ENCODE data around the gene DDTL. TPM values are rescaled to one million over a fixed set of nuclear protein-coding genes. Genes with fewer than 3 reads are reported as not detected.

The DDTL gene
- total RNA-seq, 1 experiment from 2014 or later = 4.2 TPM

DNA sequence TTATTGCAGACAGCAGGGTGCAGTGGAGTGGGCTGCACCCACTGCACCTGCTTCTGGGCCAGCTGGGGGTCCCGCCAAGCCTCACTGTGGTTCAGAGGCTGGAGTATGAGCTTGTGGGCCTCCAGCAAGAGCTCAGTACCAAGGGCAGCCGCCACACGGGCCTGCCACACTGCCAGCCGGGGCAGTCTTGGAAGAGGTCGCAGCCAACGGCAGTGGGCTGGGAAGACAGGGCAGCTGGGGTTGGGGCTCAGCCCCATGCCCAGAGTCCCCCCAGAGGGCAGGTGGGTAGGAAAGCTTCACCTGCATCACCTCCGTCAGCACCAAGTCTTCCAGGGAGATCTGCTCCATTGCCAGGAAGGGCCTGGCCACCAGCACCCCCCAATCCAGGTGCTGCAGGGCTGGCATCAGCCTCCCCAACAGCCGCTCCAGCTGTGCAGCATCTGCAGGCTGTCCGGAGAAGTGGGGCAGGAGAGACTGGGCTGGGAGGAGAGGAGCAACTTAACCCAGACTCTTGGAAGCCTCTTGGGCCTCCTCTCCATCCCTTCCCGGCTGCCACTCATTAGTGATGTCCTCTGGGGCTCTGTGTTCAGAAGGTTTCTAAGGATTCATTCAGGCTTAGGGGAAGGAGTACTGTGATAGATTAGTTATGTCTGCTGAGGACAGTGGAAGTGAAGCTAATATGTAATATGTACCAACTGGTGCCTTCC is 39.7 kb downstream of the DDTL start:
- peak; percentile 51 for DNase-seq
- H3K4me3 ChIP-seq (ENCODE audit: insufficient read depth, low read depth, low read length) = no peak overlapping the region
- no peaks in the 10 kb centered on the region for H3K36me3 ChIP-seq (replicated peaks; ENCODE audit: control insufficient read depth, insufficient read depth, low read length)
- no peaks in the 10 kb centered on the region; the same call in 1 of the 2 replicates for H3K27me3 ChIP-seq (ENCODE audit: control insufficient read depth, insufficient read depth, low read length)

DNA sequence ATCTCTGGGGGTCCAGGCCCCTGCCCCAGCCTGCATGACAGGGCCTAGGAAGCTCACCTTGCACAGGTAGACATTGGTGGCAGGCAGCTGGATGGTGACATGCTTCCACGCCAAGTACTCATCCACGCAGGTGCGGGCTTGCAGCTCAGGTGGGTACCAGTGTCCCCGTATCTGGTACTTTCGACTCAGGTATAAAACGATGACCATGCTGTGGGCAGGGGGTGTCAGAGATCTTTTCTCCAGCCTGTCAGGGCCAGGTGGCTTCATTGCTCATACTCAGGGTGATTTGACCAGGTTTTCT is 40.2 kb downstream of the DDTL start:
- DNase-seq = peak; percentile 28
- no peaks in the 10 kb centered on the region; the same call in 1 of the 2 replicates for H3K27me3 ChIP-seq (ENCODE audit: control insufficient read depth, insufficient read depth, low read length)
- H3K4me3 ChIP-seq (ENCODE audit: insufficient read depth, low read depth, low read length) = no peak overlapping the region
- no peaks in the 10 kb centered on the region for H3K36me3 ChIP-seq (replicated peaks; ENCODE audit: control insufficient read depth, insufficient read depth, low read length)

DNA sequence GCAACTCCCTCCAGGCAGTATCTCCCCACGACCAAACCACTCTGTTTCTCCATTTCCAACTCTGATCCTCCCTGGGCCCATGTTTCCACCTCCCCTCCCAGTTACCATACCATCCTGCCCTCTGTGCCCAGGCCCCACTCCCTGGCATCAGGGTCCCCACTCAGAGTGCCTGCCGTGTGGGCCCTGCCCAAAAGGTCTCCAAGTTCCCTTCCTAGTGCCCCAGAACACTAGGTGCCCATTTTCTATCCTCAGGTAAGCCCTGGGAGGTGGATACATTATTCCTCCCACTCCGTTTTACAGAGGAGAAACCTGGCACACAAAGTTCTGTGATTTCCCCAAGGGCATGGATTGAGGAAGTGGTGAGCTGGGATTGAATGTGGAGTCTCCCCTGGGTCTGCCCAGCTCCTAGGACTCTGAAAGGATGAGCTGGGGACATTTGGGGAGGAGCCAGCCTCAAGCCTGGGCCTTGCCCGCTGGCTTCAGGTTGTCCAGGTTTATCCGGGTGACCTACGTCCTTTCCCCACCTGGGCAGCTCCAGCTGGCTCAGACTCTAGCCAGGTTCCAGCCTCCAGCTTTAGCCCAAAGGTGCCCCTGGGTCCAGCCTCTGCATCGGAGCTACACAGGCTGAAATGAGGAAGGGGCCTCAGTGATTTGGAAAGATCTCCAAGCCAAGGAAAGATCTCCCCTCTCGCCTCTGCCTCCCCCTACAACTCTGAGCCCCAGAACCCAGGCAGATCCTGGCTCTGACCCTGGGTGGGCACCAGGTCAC is 40.7 kb downstream of the DDTL start:
- no peak for DNase-seq
- H3K36me3 ChIP-seq (replicated peaks; ENCODE audit: control insufficient read depth, insufficient read depth, low read length) = no peaks in the 10 kb centered on the region

DNA sequence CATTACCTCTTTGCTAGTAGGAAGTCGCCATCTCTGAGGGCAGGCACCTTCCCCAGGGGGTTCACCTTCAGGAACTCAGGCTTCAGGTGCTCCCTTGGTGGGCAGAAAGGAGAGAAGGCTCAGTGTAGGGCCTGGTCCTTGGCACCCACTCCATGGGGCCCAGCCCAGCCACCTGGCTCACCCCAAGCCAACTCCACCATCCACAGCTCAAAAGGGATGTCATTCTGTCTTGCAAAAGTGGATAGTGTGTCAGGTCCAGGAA is 41.3 kb downstream of the DDTL start:
- Histone ChIP-seq H3K36me3 (replicated peaks; ENCODE audit: control insufficient read depth, insufficient read depth, low read length) (no peaks in the 10 kb centered on the region), H3K4me3 (ENCODE audit: insufficient read depth, low read depth, low read length) (no peak overlapping the region), H3K27me3 (ENCODE audit: control insufficient read depth, insufficient read depth, low read length) (no peaks in the 10 kb centered on the region; the same call in 1 of the 2 replicates)
- DNase-seq = peak; percentile 20

More for the DNA sequence above, 40.7 kb downstream of the DDTL start:
- no peaks in the 10 kb centered on the region; the same call in 1 of the 2 replicates for H3K27me3 ChIP-seq (ENCODE audit: control insufficient read depth, insufficient read depth, low read length)
- no peak overlapping the region for H3K4me3 ChIP-seq (ENCODE audit: insufficient read depth, low read depth, low read length)

DNA sequence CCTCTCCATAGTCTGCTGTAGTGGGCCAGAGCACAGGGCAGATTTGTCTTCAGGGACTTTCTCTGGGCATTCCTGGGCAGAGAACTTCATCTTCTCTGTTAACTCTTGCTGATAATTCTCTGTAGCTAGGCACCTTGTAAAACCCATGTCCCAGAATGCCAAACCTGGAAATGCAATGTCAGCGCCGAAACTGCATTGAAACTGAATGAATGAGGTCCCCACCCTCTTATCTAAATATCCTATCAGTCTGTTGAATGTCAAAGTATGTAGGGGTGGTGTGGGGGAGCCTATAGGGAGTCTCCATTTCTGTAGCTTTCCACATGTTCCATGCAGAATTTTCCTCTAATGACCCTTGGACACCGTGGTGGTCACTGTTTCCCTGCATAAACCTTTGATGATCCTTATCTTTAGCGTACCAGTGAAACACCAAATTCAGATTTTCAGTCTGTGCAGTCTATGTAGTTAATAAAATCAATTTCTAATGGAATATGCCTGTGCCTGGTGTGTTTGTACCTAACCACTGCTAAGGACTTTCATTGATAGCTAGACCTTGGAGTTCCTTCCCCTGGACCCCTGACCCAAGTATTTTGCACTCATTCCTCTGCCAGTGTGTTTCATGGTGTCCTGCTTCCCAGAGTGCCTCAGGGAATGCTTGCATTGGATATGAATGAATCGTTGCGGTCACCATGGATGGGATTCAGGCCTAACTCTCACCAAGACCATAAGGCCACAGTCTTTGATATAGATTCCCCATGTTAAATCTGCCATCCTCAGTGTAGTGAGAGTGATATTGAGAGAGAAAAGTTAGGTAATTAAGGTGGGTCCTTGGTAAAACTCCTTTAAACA is 41.9 kb downstream of the DDTL start:
- DNase-seq = no peak
- no peak overlapping the region for H3K4me3 ChIP-seq (ENCODE audit: insufficient read depth, low read depth, low read length)
- H3K27me3 ChIP-seq (ENCODE audit: control insufficient read depth, insufficient read depth, low read length) = no peaks in the 10 kb centered on the region; the same call in 1 of the 2 replicates
- H3K36me3 ChIP-seq (replicated peaks; ENCODE audit: control insufficient read depth, insufficient read depth, low read length) = no peaks in the 10 kb centered on the region

DNA sequence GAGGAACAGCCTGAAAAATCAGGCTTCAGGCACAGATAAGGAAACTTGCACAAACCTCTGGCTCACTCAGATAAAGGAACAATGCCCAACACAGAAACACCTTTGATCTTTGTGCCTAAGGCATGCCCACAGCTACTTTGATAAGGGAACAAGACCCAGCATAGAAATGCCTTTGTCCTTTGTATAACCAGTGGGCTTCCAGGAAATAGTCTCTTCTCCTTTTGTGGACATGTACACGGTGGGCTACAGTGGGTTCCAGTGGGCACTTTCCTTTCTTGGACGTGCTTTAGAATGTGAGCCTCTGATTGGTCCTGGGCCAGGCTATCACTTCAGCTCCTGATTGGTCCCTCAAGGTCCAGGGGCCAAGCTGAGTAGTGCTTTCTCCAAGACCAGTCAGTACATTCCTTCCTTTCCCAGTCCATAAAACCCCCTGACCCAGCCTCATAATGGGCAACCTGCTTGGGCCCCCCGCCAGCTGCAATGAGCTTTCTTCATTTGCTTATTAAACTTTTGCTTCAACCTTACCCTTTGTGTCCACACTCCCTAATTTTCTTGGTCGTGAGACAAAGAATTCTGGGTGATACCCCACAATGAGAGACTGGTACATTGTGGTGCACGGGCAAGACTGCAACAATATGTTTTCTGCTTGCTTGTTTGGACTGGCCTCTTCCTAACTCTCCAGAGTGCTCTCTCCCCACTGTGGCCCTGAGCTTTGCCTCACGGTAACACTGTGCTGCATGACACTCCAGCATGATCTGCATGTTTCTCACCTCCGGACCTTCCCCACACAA is 42.7 kb downstream of the DDTL start:
- Histone ChIP-seq H3K4me3 (ENCODE audit: insufficient read depth, low read depth, low read length) (no peak overlapping the region), H3K27me3 (ENCODE audit: control insufficient read depth, insufficient read depth, low read length) (no peaks in the 10 kb centered on the region), H3K36me3 (replicated peaks; ENCODE audit: control insufficient read depth, insufficient read depth, low read length) (no peaks in the 10 kb centered on the region)
- DNase-seq = no peak

DNA sequence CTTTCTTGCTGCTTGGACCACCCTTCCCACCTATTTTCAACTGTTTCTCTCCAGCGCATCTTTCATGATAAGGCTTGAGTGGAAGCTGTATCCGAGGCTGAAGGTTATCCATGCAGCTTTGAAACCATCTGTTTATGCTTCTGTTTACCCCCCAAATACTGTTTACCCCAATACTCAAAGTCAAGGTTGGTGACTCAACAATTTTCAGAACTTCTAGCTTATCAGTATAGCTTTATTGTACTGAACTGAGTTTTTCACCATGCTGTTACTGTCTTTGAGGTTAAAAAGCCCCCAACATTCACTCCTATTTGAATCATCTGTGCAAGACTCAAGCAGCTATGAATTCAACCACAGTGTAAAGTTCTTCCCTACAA is 43.3 kb downstream of the DDTL start:
- DNase-seq = no peak
- H3K27me3 ChIP-seq (ENCODE audit: control insufficient read depth, insufficient read depth, low read length) = no peaks in the 10 kb centered on the region
- no peaks in the 10 kb centered on the region for H3K36me3 ChIP-seq (replicated peaks; ENCODE audit: control insufficient read depth, insufficient read depth, low read length)
- no peak overlapping the region for H3K4me3 ChIP-seq (ENCODE audit: insufficient read depth, low read depth, low read length)

DNA sequence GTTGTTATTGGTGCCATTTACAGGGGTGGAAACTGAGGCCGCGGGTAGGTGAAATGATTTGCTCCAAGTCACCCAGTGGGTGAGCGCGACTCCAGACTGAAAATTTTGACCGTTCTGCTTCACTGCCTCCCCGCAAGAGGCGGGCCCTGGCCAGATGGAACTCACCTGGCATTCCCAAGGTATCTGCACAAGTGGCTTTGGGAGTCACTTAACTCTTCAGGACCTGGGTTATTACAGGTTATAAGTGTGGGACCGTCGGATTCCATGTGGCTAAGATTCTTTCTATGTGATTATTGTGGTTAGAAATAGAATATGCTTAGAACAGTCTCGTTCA is 45.0 kb downstream of the DDTL start:
- DNase-seq = peak; percentile 67
- no peaks in the 10 kb centered on the region for H3K27me3 ChIP-seq (ENCODE audit: control insufficient read depth, insufficient read depth, low read length)
- no peaks in the 10 kb centered on the region for H3K36me3 ChIP-seq (replicated peaks; ENCODE audit: control insufficient read depth, insufficient read depth, low read length)
- peak overlapping the region; percentile 93 for H3K4me3 ChIP-seq (ENCODE audit: insufficient read depth, low read depth, low read length)

DNA sequence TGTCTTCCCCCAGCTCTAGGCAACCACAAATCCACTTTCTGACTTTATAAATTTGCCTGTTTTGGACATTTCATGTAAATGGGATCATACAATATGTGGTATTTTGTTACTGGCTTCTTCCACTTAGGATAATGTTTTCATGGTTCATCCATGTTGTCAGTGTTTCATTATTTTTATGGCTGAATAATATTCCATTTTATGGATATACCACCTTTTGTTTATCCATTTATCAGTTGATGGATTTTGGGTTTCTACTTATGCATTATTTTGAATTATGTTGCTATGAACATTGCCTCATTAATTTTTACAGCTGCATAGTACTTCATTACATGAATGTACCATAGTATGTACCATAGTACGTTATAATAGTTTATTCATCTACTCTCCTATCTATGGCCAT is 49.5 kb downstream of the DDTL start:
- Histone ChIP-seq H3K27me3 (ENCODE audit: control insufficient read depth, insufficient read depth, low read length) (no peaks in the 10 kb centered on the region), H3K36me3 (replicated peaks; ENCODE audit: control insufficient read depth, insufficient read depth, low read length) (no peaks in the 10 kb centered on the region), H3K4me3 (ENCODE audit: insufficient read depth, low read depth, low read length) (no peak overlapping the region)
- DNase-seq = no peak

DNA sequence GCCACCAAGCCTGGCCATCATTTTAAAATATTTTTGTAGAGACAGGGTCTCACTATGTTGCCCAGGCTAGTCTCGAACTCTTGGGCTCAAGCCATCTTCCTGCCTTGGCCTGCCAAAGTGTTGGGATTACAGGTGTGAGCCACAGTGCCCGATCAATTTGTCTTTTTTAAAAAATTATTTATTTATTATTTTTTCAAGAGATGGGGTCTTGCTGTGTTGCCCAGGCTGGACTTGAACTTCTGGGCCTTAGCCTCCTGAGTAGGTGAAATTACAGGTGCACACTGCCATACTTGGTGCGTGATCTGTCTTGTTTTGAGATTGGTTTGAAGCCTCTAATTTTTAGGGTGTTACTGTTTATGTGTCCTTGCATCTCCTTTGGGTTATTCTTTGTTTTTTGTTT is 54.6 kb downstream of the DDTL start:
- Histone ChIP-seq H3K36me3 (replicated peaks; ENCODE audit: control insufficient read depth, insufficient read depth, low read length) (no peaks in the 10 kb centered on the region), H3K27me3 (ENCODE audit: control insufficient read depth, insufficient read depth, low read length) (no peaks in the 10 kb centered on the region), H3K4me3 (ENCODE audit: insufficient read depth, low read depth, low read length) (no peak overlapping the region)
- DNase-seq = no peak

Other genes starting within 250 kb of the DDTL start
- gene ZNF70, start 215.8 kb upstream of the DDTL start, total RNA-seq (2014; rRNA removed; shearing (Covaris generic)) = 1.7 and 2.3 TPM in 2 replicates
- gene VPREB3, start 212.5 kb upstream of the DDTL start, total RNA-seq (2014; rRNA removed; shearing (Covaris generic)) = not detected in 2 replicates
- gene C22orf15, start 203.9 kb upstream of the DDTL start, total RNA-seq (2014; rRNA removed; shearing (Covaris generic)) = 1.8 and 3.7 TPM in 2 replicates
- 55.6 and 60.9 TPM in 2 replicates for gene CHCHD10, start 198.9 kb upstream of the DDTL start, total RNA-seq (2014; rRNA removed; shearing (Covaris generic))
- 7.8 and 12.8 TPM in 2 replicates for gene MMP11, start 194.0 kb upstream of the DDTL start, total RNA-seq (2014; rRNA removed; shearing (Covaris generic))
- 79.1 and 86.5 TPM in 2 replicates for gene SMARCB1, start 179.9 kb upstream of the DDTL start, total RNA-seq (2014; rRNA removed; shearing (Covaris generic))
- 5.0 and 9.3 TPM in 2 replicates for gene DERL3, start 127.9 kb upstream of the DDTL start, total RNA-seq (2014; rRNA removed; shearing (Covaris generic))
- gene SLC2A11, start 109.0 kb upstream of the DDTL start, total RNA-seq (2014; rRNA removed; shearing (Covaris generic)) = 10.7 and 17.4 TPM in 2 replicates
- gene MIF, start 72.5 kb upstream of the DDTL start, total RNA-seq (2014; rRNA removed; shearing (Covaris generic)) = 952 and 1,162 TPM in 2 replicates
- 13.1 and 18.9 TPM in 2 replicates for gene GSTT2B, start 5.7 kb upstream of the DDTL start, total RNA-seq (2014; rRNA removed; shearing (Covaris generic))
- 317 and 422 TPM in 2 replicates for gene DDT, start 7.6 kb downstream of the DDTL start, total RNA-seq (2014; rRNA removed; shearing (Covaris generic))
- 0.48 TPM in 1 of 2 replicates, not detected in the other for gene GSTT2, start 13.2 kb downstream of the DDTL start, total RNA-seq (2014; rRNA removed; shearing (Covaris generic))
- not detected in 2 replicates for gene GSTT4, start 38.6 kb downstream of the DDTL start, total RNA-seq (2014; rRNA removed; shearing (Covaris generic))
- gene CABIN1, start 44.4 kb downstream of the DDTL start, total RNA-seq (2014; rRNA removed; shearing (Covaris generic)) = 55.3 and 55.9 TPM in 2 replicates
- 0.83 and 1.3 TPM in 2 replicates for gene SUSD2, start 214.6 kb downstream of the DDTL start, total RNA-seq (2014; rRNA removed; shearing (Covaris generic))